K562 (cell line): Measurements from ENCODE around the gene BCO1. TPM values are rescaled to one million over a fixed set of nuclear protein-coding genes. Genes with fewer than 3 reads are reported as not detected.

Experiments
- ATAC-seq: fragments of 200-7000 bp; cut with Tn5 transposase; 3 replicates; pipeline ENCODE4 v1.9.1; 2020; ENCODE audit warnings: moderate library complexity
- BruUV-seq: library from RNA; stranded (reverse); fragments of 400-500 nt; replicated peaks from 2 replicates; lab custom pipeline; 2021; lab: Mats Ljungman, UMichigan
- CTCF ChIA-PET: fragments of 300-600 bp; formaldehyde crosslinking; extraction: SDS; loops from one replicate; lab custom pipeline; 2021; ENCODE audit warnings: low intra/inter-chr PET ratio; lab: Yijun Ruan, JAX
- POLR2A ChIA-PET: fragments of 300-600, 350-650 bp; sonication (Branson Sonifier 250); formaldehyde crosslinking; extraction: SDS; loops from one replicate; lab custom pipeline; 2021; ENCODE audit warnings: antibody characterized with exemption, inconsistent platforms; lab: Yijun Ruan, JAX
- DNase-seq, 4 experiments: peaks; one replicate each; pipeline versions ENCODE4 v3.0.0 to v3.0.0-alpha.2; 2011 to 2018; ENCODE audit warnings: low spot score in 3 of 4, mixed read lengths in 3 of 4; ENCODE audit errors: extremely low read depth in 1 of 4
- FAIRE-seq: peaks from 2 replicates; lab custom pipeline; 2011; peaks lifted over from hg19 to GRCh38; lab: Jason Lieb, UNC
- H2AFZ ChIP-seq: 2 replicates; pipeline ENCODE4 v1.6.0; 2011; ENCODE audit warnings: low read depth, low read length, control low read depth, inconsistent platforms
- H3K27ac ChIP-seq: fragments of 200-600 bp; 3 replicates; pipeline ENCODE4 v1.8.0; 2011; ENCODE audit warnings: low read depth, mild to moderate bottlenecking, control low read depth, inconsistent platforms, low read length, moderate library complexity, mixed read lengths; ENCODE audit errors: extremely low read depth
- H3K27me3 ChIP-seq, 2 experiments: fragments of 300-600 bp in 1 of 2; 2 replicates in 1 of 2; 3 replicates in 1 of 2; pipeline versions ENCODE4 v1.6.0 to v1.8.0; 2011; ENCODE audit warnings: inconsistent platforms in 2 of 2, low read length in 2 of 2, mild to moderate bottlenecking in 1 of 2, mixed read lengths in 1 of 2, moderate library complexity in 1 of 2; ENCODE audit not compliant: control insufficient read depth in 2 of 2, insufficient read depth in 2 of 2
- H3K36me3 ChIP-seq: fragments of 300-600 bp; 3 replicates; pipeline ENCODE4 v1.8.0; 2011; ENCODE audit warnings: mild to moderate bottlenecking, low read length, inconsistent platforms; ENCODE audit not compliant: control insufficient read depth, insufficient read depth
- H3K4me1 ChIP-seq, 2 experiments: fragments of 200-600 bp in 1 of 2; replicated peaks in 1 of 2; 2 replicates in 1 of 2; 3 replicates in 1 of 2; pipeline versions ENCODE4 v1.5.1 to v1.8.0; 2011; ENCODE audit warnings: inconsistent platforms in 2 of 2, low read length in 2 of 2, mild to moderate bottlenecking in 1 of 2, mixed read lengths in 1 of 2, moderate library complexity in 1 of 2; ENCODE audit not compliant: control insufficient read depth in 2 of 2, insufficient read depth in 2 of 2
- H3K4me2 ChIP-seq: 2 replicates; pipeline ENCODE4 v1.6.1; 2011; ENCODE audit warnings: low read length, control low read depth, inconsistent platforms, mixed read lengths; ENCODE audit not compliant: insufficient read depth
- H3K4me3 ChIP-seq: fragments of 200-600 bp; sonication (generic), shearing (Covaris generic); 2 replicates; pipeline ENCODE4 v1.5.1; 2016; ENCODE audit warnings: control low read depth, inconsistent platforms
- H3K79me2 ChIP-seq: fragments of 200-600 bp; 3 replicates; pipeline ENCODE4 v1.8.0; 2011; ENCODE audit warnings: low read length, inconsistent platforms; ENCODE audit not compliant: control insufficient read depth, insufficient read depth
- H3K9ac ChIP-seq, 2 experiments: 2 replicates each; pipeline versions ENCODE4 v1.6.0 to v1.6.1; 2011; ENCODE audit warnings: low read depth in 2 of 2, low read length in 2 of 2, control low read depth in 1 of 2, inconsistent platforms in 1 of 2, mild to moderate bottlenecking in 1 of 2, mixed read lengths in 1 of 2; ENCODE audit not compliant: insufficient read depth in 1 of 2
- H3K9me1 ChIP-seq: one replicate; pipeline ENCODE4 v1.6.0; 2011; ENCODE audit warnings: inconsistent platforms, mild to moderate bottlenecking, low read length, moderate library complexity; ENCODE audit not compliant: control insufficient read depth, insufficient read depth
- H3K9me3 ChIP-seq: replicated peaks from 2 replicates; pipeline ENCODE4 v1.5.1; 2011; ENCODE audit warnings: low read depth, low read length, inconsistent platforms; ENCODE audit not compliant: control insufficient read depth, insufficient read depth
- H4K20me1 ChIP-seq: replicated peaks from 2 replicates; pipeline ENCODE4 v1.6.1; 2011; ENCODE audit warnings: low read length, inconsistent platforms, mixed read lengths; ENCODE audit not compliant: control insufficient read depth, insufficient read depth
- ATF3 ChIP-seq, 2 experiments: fragments of 450-650 bp in 1 of 2; sonication (generic) in 1 of 2; formaldehyde crosslinking in 1 of 2; IDR thresholded peaks in 1 of 2; conservative IDR thresholded peaks in 1 of 2; 2 replicates each; pipeline versions ENCODE4 v1.6.1 to v1.8.1; 2016 to 2023; ENCODE audit warnings: mild to moderate bottlenecking in 2 of 2, moderate library complexity in 2 of 2, inconsistent platforms in 1 of 2, missing genetic modification reagents in 1 of 2
- E2F4 ChIP-seq: sonication (generic); formaldehyde crosslinking; IDR thresholded peaks from 2 replicates; pipeline ENCODE4 v1.8.0; 2022; ENCODE audit warnings: mild to moderate bottlenecking, low read depth, missing genetic modification reagents
- ZNF436 ChIP-seq: fragments of 250-450, 450-650 bp; sonication (Bioruptor Pico); formaldehyde crosslinking; IDR thresholded peaks from 2 replicates; pipeline ENCODE4 v1.7.0; 2020; ENCODE audit warnings: mild to moderate bottlenecking
- WGBS: fragments of 100-300 bp; shearing (Covaris generic); methylation state at CpG from one replicate; pipeline ENCODE4 v1.1.6; 2016; ENCODE audit warnings: low coverage, mixed read lengths; ENCODE audit not compliant: insufficient coverage; ENCODE audit errors: missing lambda C conversion rate; 5-methylcytosine and 5-hydroxymethylcytosine counted together
- in situ Hi-C: fragments of 300-500 bp; cut with MboI; formaldehyde crosslinking; loops from 4 replicates; pipeline ENCODE4 v1.15.0; 2018; ENCODE audit warnings: inconsistent platforms, mixed read lengths
- intact Hi-C: fragments of 100-400 bp; cut with micrococcal nuclease; formaldehyde crosslinking; loops from 2 replicates; pipeline ENCODE4 v1.14.2; 2022
- polyA plus RNA-seq, 8 experiments: library from polyadenylated mRNA; depleted of rRNA in 4 of 8; stranded (reverse) in 5 of 8; unstranded in 3 of 8; fragments of >200 nt; fragmentation: Nextera tagmentation in 2 of 8; fragmentation: Illumina TruSeq in 1 of 8; extraction: Ambion mirVana in 2 of 8; extraction: Trizol in 1 of 8; gene quantifications; 2 replicates each; pipeline versions ENCODE4 v1.2.1 to v1.2.3, GENCODE V29; 2011 to 2014; ENCODE audit warnings: inconsistent platforms in 1 of 8, missing spikeins in 1 of 8
- total RNA-seq, 7 experiments: library from RNA; depleted of rRNA in 6 of 7; stranded (reverse); fragments of >200 nt in 6 of 7; fragmentation: Illumina TruSeq in 2 of 7; extraction: Trizol in 2 of 7; gene quantifications; 2 replicates each; pipeline versions ENCODE4 v1.2.1 to v1.2.3, GENCODE V29; 2011 to 2021; ENCODE audit warnings: low replicate concordance in 1 of 7

Gene BCO1
- total and polyA plus RNA-seq, 9 of the 15 experiments (the other 6 are each of a cell fraction or from before 2014, with no cell fraction given): not detected

GRCh38 chr16:81264386-81264785 lies 25.9 kb downstream of the BCO1 start:
- ATAC-seq (no peak), DNase-seq (no peak), FAIRE-seq (no peak)
- no TSS peak for BruUV-seq
- Histone ChIP-seq H3K36me3 (no peaks in the 10 kb centered on the region), H2AFZ (no peak overlapping the region), H3K9me3 (no peaks in the 10 kb centered on the region; the same call in 1 of the 2 replicates), H3K79me2 (no peaks in the 10 kb centered on the region), H3K4me3 (no peak overlapping the region), H3K4me1 (no peaks in the 10 kb centered on the region; a peak in 1 of 5 replicates), H4K20me1 (no peaks in the 10 kb centered on the region), H3K9ac (no peak overlapping the region), H3K4me2 (no peak overlapping the region), H3K27me3 (peaks cover 26 to 48% of the 10 kb centered on the region in 2 experiments), H3K9me1 (no peaks in the 10 kb centered on the region), H3K27ac (no peak overlapping the region)
- WGBS: under 1% methylated on average over 7 of the region's 7 CpGs
- TF ChIP-seq ATF3 (IDR thresholded peaks at IDR 0.05) (peak; percentile 7; the same call in 1 of the 2 replicates), ATF3 (CRISPR knock-in tag; conservative IDR thresholded peaks at IDR 0.05) (no peak), E2F4 (CRISPR knock-in tag) (no peak), ZNF436 (CRISPR knock-in tag) (no peak)
- in situ Hi-C loops: no loop called here
- CTCF ChIA-PET: no interaction called here
- POLR2A ChIA-PET: interaction anchor here (1.0 to 1.3 kb wide), 2 partner anchors 9 to 10 kb away, joined by 3 to 6 read pairs; no protein-coding TSS in a partner anchor
- intact Hi-C loops: no loop called here
